Liver (tissue), 9 donors: ENCODE measurements around the gene MYO18A. TPM values are rescaled to one million over a fixed set of nuclear protein-coding genes. Genes with fewer than 3 reads are reported as not detected.

ENCODE experiments used
- DNase-seq: peaks from one replicate; pipeline ENCODE4 v3.0.0-alpha.2; 2017; ENCODE audit warnings: low spot score
- H3K27ac ChIP-seq, 2 donors: one replicate each; pipeline ENCODE4 v1.7.0; 2013; ENCODE audit warnings: inconsistent platforms in 2 of 2, low read length in 2 of 2, control low read depth in 1 of 2, low read depth in 1 of 2, mild to moderate bottlenecking in 1 of 2
- H3K27me3 ChIP-seq, 4 donors: one replicate each; pipeline versions ENCODE4 v1.6.1 to v1.7.0; 2013; ENCODE audit warnings: low read length in 3 of 4, inconsistent platforms in 1 of 4, mild to moderate bottlenecking in 1 of 4, moderate library complexity in 1 of 4; ENCODE audit not compliant: control insufficient read depth in 4 of 4, insufficient read depth in 4 of 4
- H3K36me3 ChIP-seq, 4 donors: one replicate each; pipeline versions ENCODE4 v1.6.1 to v1.7.0; 2013; ENCODE audit warnings: low read length in 3 of 4, mild to moderate bottlenecking in 3 of 4, low read depth in 1 of 4, moderate library complexity in 1 of 4; ENCODE audit not compliant: control insufficient read depth in 4 of 4, insufficient read depth in 3 of 4
- H3K4me1 ChIP-seq, 4 donors: one replicate each; pipeline versions ENCODE4 v1.6.1 to v1.7.0; 2013; ENCODE audit warnings: low read length in 3 of 4, mild to moderate bottlenecking in 3 of 4, moderate library complexity in 1 of 4; ENCODE audit not compliant: control insufficient read depth in 4 of 4, insufficient read depth in 4 of 4
- H3K4me3 ChIP-seq, 3 donors: one replicate each; pipeline versions ENCODE4 v1.6.1 to v1.7.0; 2013; ENCODE audit warnings: low read length in 3 of 3, control low read depth in 1 of 3, low read depth in 1 of 3, mild to moderate bottlenecking in 1 of 3
- H3K9ac ChIP-seq, 2 donors: one replicate each; pipeline ENCODE4 v1.7.0; 2013; ENCODE audit warnings: low read length in 2 of 2, mild to moderate bottlenecking in 2 of 2, moderate library complexity in 2 of 2, control low read depth in 1 of 2, low read depth in 1 of 2
- H3K9me3 ChIP-seq, 4 donors: one replicate each; pipeline versions ENCODE4 v1.6.1 to v1.7.0; 2013; ENCODE audit warnings: low read length in 3 of 4; ENCODE audit not compliant: control insufficient read depth in 4 of 4
- ATF3 ChIP-seq: IDR thresholded peaks from 2 replicates; pipeline ENCODE4 v1.6.1; 2016; ENCODE audit warnings: antibody characterized with exemption
- CTCF ChIP-seq: fragments of 150-350 bp; IDR thresholded peaks from 2 replicates; pipeline ENCODE4 v1.5.1; 2017; ENCODE audit warnings: improper control_type of control experiment, low read depth, low read length; ENCODE audit not compliant: missing input control
- EGR1 ChIP-seq, 2 donors: IDR thresholded peaks; 2 replicates each; pipeline ENCODE4 v1.6.1; 2016 to 2018; ENCODE audit warnings: antibody characterized with exemption in 2 of 2, low read depth in 2 of 2
- FOXA1 ChIP-seq: IDR thresholded peaks from 2 replicates; pipeline ENCODE4 v1.6.1; 2016; ENCODE audit warnings: antibody characterized with exemption
- FOXA2 ChIP-seq: IDR thresholded peaks from 2 replicates; pipeline ENCODE4 v1.6.1; 2016; ENCODE audit warnings: antibody characterized with exemption
- GABPA ChIP-seq, 2 donors: IDR thresholded peaks in 1 of 2; conservative IDR thresholded peaks in 1 of 2; 2 replicates each; pipeline ENCODE4 v1.6.1; 2016; ENCODE audit warnings: antibody characterized with exemption in 2 of 2, mild to moderate bottlenecking in 1 of 2, moderate library complexity in 1 of 2
- HNF4A ChIP-seq, 2 donors: conservative IDR thresholded peaks; 2 replicates each; pipeline ENCODE4 v1.6.1; 2016; ENCODE audit warnings: antibody characterized with exemption in 2 of 2, mild to moderate bottlenecking in 2 of 2
- HNF4G ChIP-seq: IDR thresholded peaks from 2 replicates; pipeline ENCODE4 v1.6.1; 2016; ENCODE audit warnings: antibody characterized with exemption
- JUND ChIP-seq, 2 donors: IDR thresholded peaks; 2 replicates each; pipeline ENCODE4 v1.6.1; 2016; ENCODE audit warnings: antibody characterized with exemption in 2 of 2
- MAX ChIP-seq: IDR thresholded peaks from 2 replicates; pipeline ENCODE4 v1.6.1; 2016; ENCODE audit warnings: antibody characterized with exemption
- RAD21 ChIP-seq, 2 donors: IDR thresholded peaks; 2 replicates each; pipeline ENCODE4 v1.6.1; 2016; ENCODE audit warnings: antibody characterized with exemption in 2 of 2, mild to moderate bottlenecking in 2 of 2
- REST ChIP-seq: IDR thresholded peaks from 2 replicates; pipeline ENCODE4 v1.6.1; 2016; ENCODE audit warnings: antibody characterized with exemption, mild to moderate bottlenecking
- RXRA ChIP-seq, 2 donors: IDR thresholded peaks; 2 replicates each; pipeline ENCODE4 v1.6.1; 2017 to 2018; ENCODE audit warnings: antibody characterized with exemption in 2 of 2, mild to moderate bottlenecking in 1 of 2
- SP1 ChIP-seq: IDR thresholded peaks from 2 replicates; pipeline ENCODE4 v1.6.1; 2018; ENCODE audit warnings: antibody characterized with exemption, mild to moderate bottlenecking
- TAF1 ChIP-seq: conservative IDR thresholded peaks from 2 replicates; pipeline ENCODE4 v1.6.1; 2016; ENCODE audit warnings: antibody characterized with exemption, mild to moderate bottlenecking
- YY1 ChIP-seq: IDR thresholded peaks from 2 replicates; pipeline ENCODE4 v1.6.1; 2016; ENCODE audit warnings: antibody characterized with exemption, mild to moderate bottlenecking
- ZBTB33 ChIP-seq: IDR thresholded peaks from 2 replicates; pipeline ENCODE4 v1.6.1; 2016; ENCODE audit warnings: antibody characterized with exemption
- WGBS: extraction: QIAGEN DNeasy Blood & Tissue Kit; methylation state at CpG from one replicate; pipeline ENCODE4 v1.1.7; 2013; 5-methylcytosine and 5-hydroxymethylcytosine counted together
- polyA plus RNA-seq, 2 donors: library from polyadenylated mRNA; stranded (reverse) in 1 of 2; unstranded in 1 of 2; fragments of 200-250 nt in 1 of 2; fragments of >200 nt in 1 of 2; fragmentation: Nextera tagmentation in 1 of 2; extraction: Ambion mirVana in 1 of 2; gene quantifications; one replicate each; pipeline versions ENCODE4 v1.2.1 to v1.2.3, GENCODE V29; 2013 to 2015
- total RNA-seq, 2 donors: library from RNA; depleted of rRNA; stranded (reverse); fragments of >200 nt; gene quantifications; one replicate each; pipeline ENCODE4 v1.2.3, GENCODE V29; 2014
- donor health status: healthy.
- donor health status: healthy.
- donor health status: healthy.
- donor health status: healthy.
- donor health status: healthy.

The MYO18A gene
- total and polyA plus RNA-seq, 4 donors: 26.3 to 81.6 (median 37.3) TPM

- TF ChIP-seq ZBTB33: no peak
- peak; percentile 37 to 74 for TF ChIP-seq EGR1 (IDR thresholded peaks at IDR 0.05; ENCODE audit: low read depth in 2 of 2)
These were observed 24.8 kb downstream of the MYO18A start (continued) for GRCh38 chr17:29155227-29155965.

- no peak for DNase-seq
- Histone ChIP-seq H3K4me1 (peaks cover 37 to 77% (median 65%) of the 10 kb centered on the region in 4 donors), H3K9me3 (no peaks in the 10 kb centered on the region), H3K27me3 (no peaks in the 10 kb centered on the region), H3K9ac (peak overlapping the region; percentile 4 to 11), H3K27ac (peak overlapping the region; percentile 85 to 94), H3K36me3 (no peaks in the 10 kb centered on the region), H3K4me3 (peak overlapping the region in 1 of 3 donors; percentile 14)
- TF ChIP-seq RAD21 (IDR thresholded peaks at IDR 0.05): no peak
- TF ChIP-seq ATF3: no peak
- TF ChIP-seq SP1: no peak
- TF ChIP-seq ZBTB33: no peak
- TF ChIP-seq TAF1: no peak
- no peak for TF ChIP-seq YY1
- no peak for TF ChIP-seq HNF4A (conservative IDR thresholded peaks at IDR 0.05)
- no peak for TF ChIP-seq MAX
- no peak for TF ChIP-seq REST
- TF ChIP-seq FOXA1: no peak
- no peak for TF ChIP-seq FOXA2
- no peak for TF ChIP-seq RXRA (IDR thresholded peaks at IDR 0.05)
- no peak for TF ChIP-seq EGR1 (IDR thresholded peaks at IDR 0.05; ENCODE audit: low read depth in 2 of 2)
- TF ChIP-seq HNF4G: no peak
- TF ChIP-seq CTCF: no peak
- no peak for TF ChIP-seq GABPA (IDR thresholded peaks at IDR 0.05 in 1 of 2, conservative IDR thresholded peaks at IDR 0.05 in 1 of 2)
- no peak for TF ChIP-seq JUND (IDR thresholded peaks at IDR 0.05)
- 26% methylated on average over 11 of the region's 11 CpGs for WGBS
These were observed 25.5 kb downstream of the MYO18A start for GRCh38 chr17:29154516-29155226.
